Esophagus muscularis mucosa (tissue), 4 donors: ENCODE measurements around the gene TRIM14. TPM values are rescaled to one million over a fixed set of nuclear protein-coding genes. Genes with fewer than 3 reads are reported as not detected.

Source experiments
- DNase-seq: peaks from one replicate; pipeline ENCODE4 v3.0.0-alpha.2; 2017; ENCODE audit errors: extremely low spot score
- H3K27ac ChIP-seq, 4 donors: fragments of 200-600 bp; sonication (generic); replicated peaks in 1 of 4; 1 replicate in 3 of 4; 2 replicates in 1 of 4; pipeline ENCODE4 v1.5.1; 2016 to 2019; ENCODE audit warnings: mild to moderate bottlenecking in 1 of 4
- H3K27me3 ChIP-seq, 4 donors: fragments of 200-600 bp; sonication (generic); one replicate each; pipeline versions ENCODE4 v1.5.1 to v1.6.0; 2016 to 2019
- H3K36me3 ChIP-seq, 4 donors: fragments of 200-600 bp; sonication (generic); one replicate each; pipeline ENCODE4 v1.5.1; 2016 to 2019
- H3K4me1 ChIP-seq, 4 donors: fragments of 200-600 bp; sonication (generic); one replicate each; pipeline ENCODE4 v1.5.1; 2016 to 2019
- H3K4me3 ChIP-seq, 4 donors: fragments of 200-600 bp; sonication (generic); 1 replicate in 2 of 4; 2 replicates in 2 of 4; pipeline ENCODE4 v1.5.1; 2016 to 2019; ENCODE audit warnings: mild to moderate bottlenecking in 4 of 4, moderate library complexity in 1 of 4
- H3K9me3 ChIP-seq, 4 donors: fragments of 200-600 bp; sonication (generic); 1 replicate in 3 of 4; 2 replicates in 1 of 4; pipeline ENCODE4 v1.5.1; 2016 to 2019
- EP300 ChIP-seq: sonication (generic); formaldehyde crosslinking; IDR thresholded peaks from one replicate; pipeline ENCODE4 v1.6.1; 2017; ENCODE audit warnings: antibody characterized with exemption
- POLR2A ChIP-seq: fragments of 450-650 bp; IDR thresholded peaks from one replicate; pipeline ENCODE4 v1.6.1; 2017; ENCODE audit warnings: antibody characterized with exemption, moderate library complexity, mild to moderate bottlenecking, low read depth
- POLR2AphosphoS5 ChIP-seq, 2 donors: sonication (generic); formaldehyde crosslinking; IDR thresholded peaks; one replicate each; pipeline ENCODE4 v1.6.1; 2017; ENCODE audit warnings: antibody characterized with exemption in 2 of 2
- WGBS: methylation state at CpG from one replicate; pipeline ENCODE4 v1.1.5; 2018; 5-methylcytosine and 5-hydroxymethylcytosine counted together
- intact Hi-C: fragments of 100-400 bp; cut with DNase I; formaldehyde crosslinking; loops from one replicate; pipeline ENCODE4 v1.15.1; 2023
- total RNA-seq, 4 donors: library from RNA; depleted of rRNA; stranded (reverse); fragments of >200 nt; gene quantifications; one replicate each; pipeline versions ENCODE4 v1.1.0 to v1.2.1, GENCODE V29; 2016
- TF ChIP-seq, protein P1 (sequence below), 3 experiments: fragments of 200-600 bp in 2 of 3; fragments of 450-650 bp in 1 of 3; sonication (generic) in 2 of 3; IDR thresholded peaks; one replicate each; pipeline ENCODE4 v1.5.1; 2017 to 2019; ENCODE audit warnings: antibody characterized with exemption in 3 of 3, mild to moderate bottlenecking in 2 of 3, moderate library complexity in 1 of 3

Gene TRIM14
- total RNA-seq, 4 donors from 2014 or later, result 6.1 to 14.9 (median 11.2) TPM

DNA sequence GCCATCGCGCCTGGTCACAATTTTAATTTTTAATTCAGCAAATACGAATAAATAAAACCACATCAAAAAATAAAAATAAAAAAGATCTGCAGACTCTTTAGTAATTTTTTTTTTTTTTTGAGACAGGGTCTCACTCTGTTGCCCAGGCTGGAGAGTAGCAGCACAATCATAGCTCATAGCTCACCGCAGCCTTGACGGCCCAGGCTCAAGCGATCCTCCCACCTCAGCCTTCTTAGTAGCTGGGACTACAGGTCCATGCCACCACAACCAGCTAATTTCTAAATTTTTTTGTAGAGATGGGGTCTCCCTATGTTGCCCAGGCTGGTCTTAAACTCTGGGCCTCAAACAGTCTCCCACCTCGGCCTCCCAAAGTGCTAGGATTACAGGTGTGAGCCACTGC, 48.3 kb downstream of the TRIM14 start:
- Histone ChIP-seq H3K27ac (no peak overlapping the region), H3K4me1 (peaks cover 6 to 15% (median 10%) of the 10 kb centered on the region in 4 donors), H3K9me3 (no peaks in the 10 kb centered on the region), H3K4me3 (no peak overlapping the region), H3K27me3 (no peaks in the 10 kb centered on the region), H3K36me3 (peaks cover 0 to 26% (median 11%) of the 10 kb centered on the region in 4 donors)
- intact Hi-C loops, result no loop called here
- no peak for DNase-seq
- TF ChIP-seq EP300 (no peak), POLR2AphosphoS5 (IDR thresholded peaks at IDR 0.05) (no peak), POLR2A (no peak)
- WGBS, result 98% methylated on average over 7 of the region's 7 CpGs

DNA sequence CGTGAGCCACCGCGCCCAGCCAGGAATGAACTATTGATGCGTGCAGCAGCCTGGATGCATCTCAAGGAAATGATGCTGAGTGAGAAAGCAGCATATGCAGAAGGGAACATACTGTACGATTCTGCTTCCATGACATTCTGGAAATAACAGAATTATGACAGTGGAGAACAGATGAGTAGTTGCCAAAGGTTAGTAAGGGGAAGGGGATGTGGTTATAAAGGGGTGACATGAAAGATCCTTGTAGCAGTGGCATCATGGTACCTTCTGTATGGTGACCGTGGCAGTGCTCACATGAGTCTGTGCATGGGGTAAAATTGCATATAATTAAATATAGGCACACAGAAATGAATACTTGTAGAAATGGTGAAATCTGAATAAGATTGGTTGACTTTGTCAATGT, 49.5 kb downstream of the TRIM14 start:
- TF ChIP-seq POLR2AphosphoS5 (IDR thresholded peaks at IDR 0.05) (no peak), EP300 (no peak), POLR2A (no peak)
- TF ChIP-seq, protein P1, sequence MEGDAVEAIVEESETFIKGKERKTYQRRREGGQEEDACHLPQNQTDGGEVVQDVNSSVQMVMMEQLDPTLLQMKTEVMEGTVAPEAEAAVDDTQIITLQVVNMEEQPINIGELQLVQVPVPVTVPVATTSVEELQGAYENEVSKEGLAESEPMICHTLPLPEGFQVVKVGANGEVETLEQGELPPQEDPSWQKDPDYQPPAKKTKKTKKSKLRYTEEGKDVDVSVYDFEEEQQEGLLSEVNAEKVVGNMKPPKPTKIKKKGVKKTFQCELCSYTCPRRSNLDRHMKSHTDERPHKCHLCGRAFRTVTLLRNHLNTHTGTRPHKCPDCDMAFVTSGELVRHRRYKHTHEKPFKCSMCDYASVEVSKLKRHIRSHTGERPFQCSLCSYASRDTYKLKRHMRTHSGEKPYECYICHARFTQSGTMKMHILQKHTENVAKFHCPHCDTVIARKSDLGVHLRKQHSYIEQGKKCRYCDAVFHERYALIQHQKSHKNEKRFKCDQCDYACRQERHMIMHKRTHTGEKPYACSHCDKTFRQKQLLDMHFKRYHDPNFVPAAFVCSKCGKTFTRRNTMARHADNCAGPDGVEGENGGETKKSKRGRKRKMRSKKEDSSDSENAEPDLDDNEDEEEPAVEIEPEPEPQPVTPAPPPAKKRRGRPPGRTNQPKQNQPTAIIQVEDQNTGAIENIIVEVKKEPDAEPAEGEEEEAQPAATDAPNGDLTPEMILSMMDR (IDR thresholded peaks at IDR 0.05), result no peak
- Histone ChIP-seq H3K27ac (no peak overlapping the region), H3K4me3 (no peak overlapping the region), H3K36me3 (peaks cover 5 to 37% (median 21%) of the 10 kb centered on the region in 4 donors), H3K9me3 (no peaks in the 10 kb centered on the region), H3K27me3 (no peaks in the 10 kb centered on the region), H3K4me1 (peaks cover 4 to 8% (median 6%) of the 10 kb centered on the region in 4 donors)
- intact Hi-C loops, result no loop called here
- DNase-seq, result no peak
- WGBS, result 95% methylated on average over 6 of the region's 6 CpGs

DNA sequence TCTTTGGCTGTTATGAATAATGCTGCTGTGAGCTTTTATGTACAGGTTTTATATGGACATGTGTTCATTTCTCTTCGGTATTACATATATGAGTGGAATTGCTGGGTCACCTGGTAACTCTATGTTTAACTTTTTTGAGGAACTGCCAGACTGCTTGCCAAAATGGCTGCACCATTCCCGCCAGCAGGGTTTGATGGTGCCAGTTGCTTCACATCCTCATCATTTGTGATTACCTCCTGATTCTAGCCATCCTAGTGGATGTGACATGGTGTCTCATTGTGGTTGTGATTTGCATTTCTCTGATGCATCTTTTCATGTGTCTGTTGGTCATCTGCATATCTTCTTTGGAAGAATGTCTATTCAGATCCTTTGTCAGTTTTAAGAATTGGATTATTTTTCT, 51.8 kb downstream of the TRIM14 start:
- Histone ChIP-seq H3K27me3 (no peaks in the 10 kb centered on the region), H3K4me3 (no peak overlapping the region), H3K9me3 (no peaks in the 10 kb centered on the region), H3K27ac (no peak overlapping the region), H3K4me1 (no peaks in the 10 kb centered on the region), H3K36me3 (peaks cover 17 to 59% (median 38%) of the 10 kb centered on the region in 4 donors)
- TF ChIP-seq POLR2A (no peak), POLR2AphosphoS5 (IDR thresholded peaks at IDR 0.05) (no peak), EP300 (no peak)
- TF ChIP-seq, protein P1 (IDR thresholded peaks at IDR 0.05), result no peak
- DNase-seq, result no peak
- intact Hi-C loops, result no loop called here
- 92% methylated on average over 2 of the region's 2 CpGs for WGBS

DNA sequence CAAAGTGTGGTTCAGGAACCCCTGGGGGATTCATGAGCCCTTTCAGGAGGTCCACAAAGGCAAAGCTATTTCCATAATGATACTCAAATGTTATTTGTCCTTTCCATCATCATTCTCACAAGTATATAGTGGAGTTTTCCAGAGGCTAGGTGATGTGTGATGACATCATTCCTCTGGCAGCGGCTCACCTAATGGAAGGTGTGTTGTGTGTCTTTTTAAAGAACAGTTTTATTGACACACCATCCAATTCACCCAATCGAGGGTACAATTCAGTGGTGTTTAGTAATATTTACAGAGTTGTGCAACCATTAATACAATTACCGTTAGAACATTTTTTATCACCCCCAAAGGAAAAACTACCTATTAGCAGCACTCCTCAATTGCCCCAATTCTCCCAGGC, 52.8 kb downstream of the TRIM14 start:
- intact Hi-C loops, result no loop called here
- 94% methylated on average over 3 of the region's 3 CpGs for WGBS
- H3K9me3 ChIP-seq, result no peaks in the 10 kb centered on the region
- no peaks in the 10 kb centered on the region for H3K27me3 ChIP-seq
- H3K27ac ChIP-seq, result no peak overlapping the region
- H3K4me1 ChIP-seq, result no peaks in the 10 kb centered on the region
- H3K36me3 ChIP-seq, result peaks cover 22 to 68% (median 46%) of the 10 kb centered on the region in 4 donors
- no peak for DNase-seq
- TF ChIP-seq POLR2AphosphoS5 (IDR thresholded peaks at IDR 0.05), result no peak
- no peak overlapping the region for H3K4me3 ChIP-seq

DNA sequence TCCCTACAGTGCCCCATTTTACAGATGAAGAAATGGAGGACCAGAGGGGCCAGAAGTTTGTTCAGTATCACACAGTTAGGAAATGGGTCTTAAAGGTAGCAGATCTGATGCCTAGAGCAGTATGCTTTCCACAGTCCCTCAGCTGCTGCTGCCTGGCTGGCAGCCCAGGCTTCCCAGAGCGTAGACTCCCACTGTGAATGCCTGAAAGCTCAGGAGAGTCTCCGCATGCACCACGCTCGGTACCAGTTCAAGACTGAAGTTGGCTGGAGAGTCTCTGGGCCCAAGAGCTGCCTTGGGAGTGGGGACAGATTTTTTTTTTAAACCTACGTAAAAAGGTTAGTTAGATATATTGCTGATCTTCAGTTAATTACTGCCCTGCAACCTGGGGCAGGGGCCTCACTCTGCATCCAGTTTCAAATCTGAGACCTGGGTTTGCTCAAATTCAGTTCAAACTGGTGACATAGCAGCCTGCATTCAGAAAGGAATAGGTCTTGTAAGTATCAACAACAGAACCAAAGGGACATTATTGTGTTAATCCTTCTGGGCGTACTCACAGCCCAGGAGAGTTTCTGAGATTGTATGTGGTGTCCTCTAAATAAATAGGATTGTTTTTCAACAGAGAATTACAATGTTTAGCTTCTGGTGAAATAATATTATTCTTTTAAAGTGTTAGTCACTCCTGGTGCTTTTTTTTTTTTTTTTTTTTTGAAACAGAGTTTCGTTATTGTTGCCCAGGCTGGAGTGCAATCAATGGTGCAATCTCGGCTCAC, 54.2 kb downstream of the TRIM14 start:
- peaks cover 0 to 4% (median 0%) of the 10 kb centered on the region in 4 donors for H3K4me1 ChIP-seq
- H3K27me3 ChIP-seq, result no peaks in the 10 kb centered on the region
- peaks cover 22 to 74% (median 54%) of the 10 kb centered on the region in 4 donors for H3K36me3 ChIP-seq
- intact Hi-C loops, result no loop called here
- no peaks in the 10 kb centered on the region for H3K9me3 ChIP-seq
- WGBS, result 89% methylated on average over 8 of the region's 8 CpGs
- H3K27ac ChIP-seq, result no peak overlapping the region
- no peak overlapping the region for H3K4me3 ChIP-seq
- DNase-seq, result no peak
- TF ChIP-seq, protein P1 (IDR thresholded peaks at IDR 0.05), result no peak
- TF ChIP-seq POLR2A, result no peak
- TF ChIP-seq POLR2AphosphoS5 (IDR thresholded peaks at IDR 0.05), result no peak
- TF ChIP-seq EP300, result no peak
